Activated CD8-positive, alpha-beta memory T cell treated with anti-CD3 and anti-CD28 coated beads for 48 hours (primary cell): Measurements from ENCODE around the gene TAF7.
"Not testable (repeated sequence)": the region's sequence is repeated elsewhere in the genome, so short reads cannot be mapped to it uniquely, and the experiment has no call there.

Source experiments
- DNase-seq, 3 experiments: peaks; one replicate each; pipeline ENCODE4 v3.0.0-alpha.2; 2020; ENCODE audit warnings: low read depth in 2 of 3, low spot score in 2 of 3

TAF7 gene

GRCh38 chr5:141320225-141321169, at the start of gene TAF7:
Gene TAF7 (minus strand): TSS chr5:141320784. CDS start chr5:141320044, 740 bp downstream.
- peak; percentile 79 to 81 (median 80) for DNase-seq

- no peak for DNase-seq
These were observed 45.7 kb upstream of the TAF7 start for GRCh38 chr5:141366016-141366896.

DNA sequence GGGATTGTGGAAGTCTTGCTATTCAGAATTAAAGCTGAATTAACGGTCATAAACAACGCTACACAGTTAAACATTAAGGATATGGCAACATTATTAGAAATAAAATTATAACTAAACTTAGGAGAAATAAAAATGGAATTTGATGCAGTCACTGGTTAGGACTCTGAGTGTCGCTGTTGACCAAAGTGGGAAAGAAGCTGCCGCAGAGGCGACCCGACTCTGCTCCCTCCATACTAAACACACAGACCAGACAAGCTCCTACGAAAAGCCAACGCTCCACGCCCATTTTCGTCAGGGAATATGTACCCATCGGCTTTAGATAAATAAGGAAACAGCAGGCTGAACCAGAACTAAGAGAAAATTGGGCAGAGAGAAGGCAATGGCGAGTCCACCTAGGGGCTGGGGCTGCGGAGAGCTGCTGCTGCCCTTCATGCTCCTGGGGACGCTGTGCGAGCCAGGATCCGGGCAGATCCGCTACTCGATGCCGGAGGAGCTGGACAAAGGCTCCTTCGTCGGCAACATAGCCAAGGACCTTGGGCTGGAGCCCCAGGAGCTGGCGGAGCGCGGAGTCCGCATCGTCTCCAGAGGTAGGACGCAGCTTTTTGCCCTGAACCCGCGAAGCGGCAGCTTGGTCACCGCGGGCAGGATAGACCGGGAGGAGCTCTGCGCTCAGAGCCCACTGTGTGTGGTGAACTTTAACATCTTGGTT, 43.5 kb upstream of the TAF7 start, which contains the start of gene PCDHGA5:
PCDHGA5 (plus strand) TSS at position 211 of the 709 bp plus-strand sequence; CDS start at position 380, 169 bp downstream.
- DNase-seq, result no peak

DNA sequence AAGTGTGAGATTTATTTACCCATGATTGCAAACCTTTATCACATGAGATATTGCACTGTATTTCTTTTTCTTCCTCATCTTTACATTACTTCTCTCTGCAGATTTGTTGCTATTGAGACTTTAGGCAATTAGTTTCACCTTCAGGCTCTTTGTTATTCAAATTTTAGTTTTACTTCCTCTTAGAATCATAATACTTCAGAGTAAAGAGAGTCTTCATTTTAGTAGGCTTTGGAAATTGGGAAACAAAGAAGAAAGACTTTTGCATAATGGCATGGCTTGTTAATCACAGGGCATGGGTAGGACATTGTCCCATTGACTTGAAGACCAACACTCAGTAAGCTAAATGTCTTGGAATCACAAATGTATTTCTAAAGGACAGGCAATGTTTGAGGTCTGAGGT, 42.1 kb upstream of the TAF7 start:
- DNase-seq, result no peak

DNA sequence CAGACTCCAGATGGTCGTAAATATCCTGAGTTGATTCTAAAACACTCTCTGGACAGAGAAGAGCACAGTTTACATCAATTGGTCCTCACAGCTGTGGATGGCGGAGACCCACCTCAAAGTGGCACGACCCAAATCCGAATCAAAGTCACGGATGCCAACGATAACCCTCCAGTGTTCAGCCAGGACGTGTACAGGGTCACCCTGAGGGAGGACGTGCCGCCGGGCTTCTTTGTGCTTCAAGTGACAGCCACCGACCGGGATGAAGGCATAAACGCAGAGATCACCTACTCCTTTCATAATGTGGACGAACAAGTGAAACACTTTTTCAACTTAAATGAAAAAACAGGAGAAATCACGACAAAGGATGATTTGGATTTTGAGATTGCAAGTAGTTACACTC, 40.1 kb upstream of the TAF7 start:
- DNase-seq, result no peak

DNA sequence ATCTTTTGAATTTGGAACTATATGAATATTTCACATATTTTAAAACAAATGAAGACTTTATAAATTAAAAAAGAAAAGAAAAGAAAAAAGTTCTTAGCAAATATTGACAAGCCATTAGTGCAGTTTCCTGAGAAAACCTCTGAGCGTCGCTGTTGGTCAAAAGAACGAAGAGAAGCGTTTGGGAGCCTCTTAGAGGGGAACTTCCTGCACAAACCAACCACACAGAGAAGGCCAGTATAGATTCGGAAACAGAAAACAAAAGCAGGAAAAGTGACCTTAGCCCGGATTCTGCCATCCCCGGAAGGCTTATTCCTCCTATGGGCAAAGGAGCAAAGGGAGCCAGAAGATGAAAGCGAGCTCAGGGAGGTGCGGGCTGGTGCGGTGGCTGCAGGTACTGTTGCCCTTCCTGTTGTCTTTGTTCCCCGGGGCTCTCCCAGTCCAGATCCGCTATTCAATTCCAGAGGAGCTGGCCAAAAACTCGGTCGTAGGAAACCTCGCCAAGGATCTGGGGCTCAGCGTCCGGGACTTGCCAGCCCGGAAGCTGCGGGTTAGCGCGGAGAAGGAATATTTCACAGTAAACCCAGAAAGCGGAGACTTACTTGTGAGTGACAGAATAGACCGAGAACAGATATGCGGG, 39.3 kb upstream of the TAF7 start, which contains the start of gene PCDHGB2:
PCDHGB2 (plus strand) TSS at position 205 of the 637 bp plus-strand sequence; CDS start at position 347, 142 bp downstream.
- no peak for DNase-seq

- no peak for DNase-seq
These were observed 36.4 kb upstream of the TAF7 start for GRCh38 chr5:141356950-141357349.

GRCh38 chr5:141356133-141356532, 35.5 kb upstream of the TAF7 start:
- no peak for DNase-seq

DNA sequence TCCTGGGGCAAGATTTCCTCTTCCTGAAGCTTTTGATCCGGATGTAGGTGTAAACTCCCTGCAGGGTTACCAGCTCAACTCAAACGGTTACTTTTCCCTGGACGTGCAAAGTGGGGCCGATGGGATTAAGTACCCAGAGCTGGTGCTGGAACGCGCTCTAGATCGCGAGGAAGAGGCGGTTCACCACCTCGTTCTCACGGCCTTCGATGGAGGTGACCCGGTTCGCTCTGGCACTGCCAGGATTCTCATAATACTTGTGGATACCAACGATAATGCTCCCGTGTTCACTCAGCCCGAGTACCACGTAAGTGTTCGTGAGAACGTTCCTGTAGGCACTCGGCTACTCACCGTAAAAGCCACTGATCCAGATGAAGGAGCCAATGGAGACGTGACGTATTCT, 35.1 kb upstream of the TAF7 start:
- DNase-seq, result no peak

- DNase-seq, result no peak
These were observed 34.4 kb upstream of the TAF7 start, which contains the start of gene PCDHGA4 for GRCh38 chr5:141354900-141355469. Gene PCDHGA4 (plus strand): TSS chr5:141355021. CDS start chr5:141355108, 87 bp downstream.

DNA sequence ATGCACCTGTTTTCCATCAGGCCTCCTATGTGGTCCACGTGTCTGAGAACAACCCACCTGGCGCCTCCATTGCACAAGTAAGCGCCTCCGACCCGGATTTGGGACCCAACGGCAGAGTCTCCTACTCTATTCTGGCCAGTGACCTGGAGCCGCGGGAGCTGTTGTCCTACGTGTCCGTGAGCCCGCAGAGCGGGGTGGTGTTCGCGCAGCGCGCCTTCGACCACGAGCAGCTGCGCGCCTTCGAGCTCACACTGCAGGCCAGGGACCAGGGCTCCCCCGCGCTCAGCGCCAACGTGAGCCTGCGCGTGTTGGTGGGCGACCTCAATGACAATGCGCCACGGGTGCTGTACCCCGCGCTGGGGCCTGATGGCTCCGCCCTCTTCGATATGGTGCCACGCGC, 31.0 kb upstream of the TAF7 start:
- DNase-seq, result no peak

DNA sequence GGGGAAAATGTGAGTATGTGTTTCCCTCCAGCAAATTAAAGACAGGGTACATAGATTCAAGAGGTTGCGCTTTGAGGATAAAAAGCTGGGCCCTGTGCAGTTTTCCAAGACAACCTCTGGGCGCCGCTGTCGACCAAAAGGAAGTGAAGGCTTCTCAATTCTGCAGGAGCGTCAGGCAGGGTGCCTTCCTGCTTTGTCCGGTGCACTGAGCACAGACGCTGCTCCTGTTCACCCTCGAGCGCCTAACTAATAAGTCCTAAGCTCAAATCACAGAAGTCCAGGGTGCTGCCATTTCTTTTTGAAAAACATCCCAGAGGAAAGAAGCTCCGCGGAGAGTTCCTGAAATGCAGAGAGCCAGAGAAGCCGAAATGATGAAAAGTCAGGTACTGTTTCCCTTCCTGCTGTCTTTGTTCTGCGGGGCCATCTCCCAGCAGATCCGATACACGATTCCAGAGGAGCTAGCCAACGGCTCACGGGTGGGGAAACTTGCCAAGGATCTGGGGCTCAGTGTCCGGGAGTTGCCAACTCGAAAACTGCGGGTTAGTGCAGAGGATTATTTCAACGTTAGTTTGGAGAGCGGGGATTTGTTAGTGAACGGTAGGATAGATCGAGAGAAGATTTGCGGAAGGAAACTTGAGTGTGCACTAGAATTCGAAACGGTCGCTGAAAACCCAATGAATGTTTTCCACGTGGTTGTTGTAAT, 29.5 kb upstream of the TAF7 start, which contains the start of gene PCDHGB1:
PCDHGB1 (plus strand) TSS at position 183 of the 703 bp plus-strand sequence; CDS start at position 345, 162 bp downstream.
- DNase-seq, result no peak

DNA sequence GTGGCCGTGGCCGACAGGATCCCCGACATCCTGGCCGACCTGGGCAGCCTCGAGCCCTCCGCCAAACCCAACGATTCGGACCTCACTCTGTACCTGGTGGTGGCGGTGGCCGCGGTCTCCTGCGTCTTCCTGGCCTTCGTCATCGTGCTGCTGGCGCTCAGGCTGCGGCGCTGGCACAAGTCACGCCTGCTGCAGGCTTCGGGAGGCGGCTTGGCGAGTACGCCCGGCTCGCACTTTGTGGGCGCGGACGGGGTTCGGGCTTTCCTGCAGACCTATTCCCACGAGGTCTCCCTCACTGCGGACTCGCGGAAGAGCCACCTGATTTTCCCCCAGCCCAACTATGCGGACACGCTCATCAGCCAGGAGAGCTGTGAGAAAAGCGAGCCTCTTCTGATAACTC, 25.4 kb upstream of the TAF7 start:
- not testable (repeated sequence) for DNase-seq

DNA sequence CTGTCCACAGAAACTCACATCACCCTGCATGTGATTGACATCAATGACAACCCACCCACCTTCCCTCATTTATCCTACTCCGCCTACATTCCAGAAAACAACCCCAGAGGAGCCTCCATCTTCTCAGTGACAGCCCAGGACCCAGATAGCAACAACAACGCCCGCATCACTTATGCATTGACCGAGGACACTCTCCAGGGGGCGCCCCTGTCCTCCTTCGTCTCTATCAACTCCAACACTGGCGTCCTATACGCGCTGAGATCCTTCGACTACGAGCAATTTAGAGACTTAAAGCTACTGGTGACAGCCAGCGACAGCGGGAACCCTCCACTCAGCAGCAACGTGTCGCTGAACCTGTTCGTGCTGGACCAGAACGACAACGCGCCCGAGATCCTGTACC, 24.7 kb upstream of the TAF7 start:
- DNase-seq, result no peak

DNA sequence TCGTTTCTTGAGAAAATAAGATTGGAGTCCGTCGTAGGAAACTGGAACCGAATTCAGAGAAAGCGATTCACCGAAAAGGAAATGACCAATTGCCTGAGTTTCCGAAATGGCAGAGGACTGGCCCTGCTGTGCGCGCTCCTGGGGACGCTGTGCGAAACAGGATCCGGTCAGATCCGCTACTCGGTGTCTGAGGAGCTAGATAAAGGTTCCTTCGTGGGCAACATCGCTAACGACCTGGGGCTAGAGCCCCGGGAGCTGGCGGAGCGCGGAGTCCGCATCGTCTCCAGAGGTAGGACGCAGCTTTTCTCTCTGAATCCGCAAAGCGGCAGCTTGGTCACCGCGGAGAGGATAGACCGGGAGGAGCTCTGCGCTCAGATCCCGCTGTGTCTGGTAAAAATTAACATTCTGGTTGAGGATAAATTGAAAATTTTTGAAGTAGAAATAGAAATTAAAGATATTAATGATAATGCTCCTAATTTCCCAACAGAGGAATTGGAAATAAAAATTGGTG, 23.4 kb upstream of the TAF7 start:
- DNase-seq, result no peak

DNA sequence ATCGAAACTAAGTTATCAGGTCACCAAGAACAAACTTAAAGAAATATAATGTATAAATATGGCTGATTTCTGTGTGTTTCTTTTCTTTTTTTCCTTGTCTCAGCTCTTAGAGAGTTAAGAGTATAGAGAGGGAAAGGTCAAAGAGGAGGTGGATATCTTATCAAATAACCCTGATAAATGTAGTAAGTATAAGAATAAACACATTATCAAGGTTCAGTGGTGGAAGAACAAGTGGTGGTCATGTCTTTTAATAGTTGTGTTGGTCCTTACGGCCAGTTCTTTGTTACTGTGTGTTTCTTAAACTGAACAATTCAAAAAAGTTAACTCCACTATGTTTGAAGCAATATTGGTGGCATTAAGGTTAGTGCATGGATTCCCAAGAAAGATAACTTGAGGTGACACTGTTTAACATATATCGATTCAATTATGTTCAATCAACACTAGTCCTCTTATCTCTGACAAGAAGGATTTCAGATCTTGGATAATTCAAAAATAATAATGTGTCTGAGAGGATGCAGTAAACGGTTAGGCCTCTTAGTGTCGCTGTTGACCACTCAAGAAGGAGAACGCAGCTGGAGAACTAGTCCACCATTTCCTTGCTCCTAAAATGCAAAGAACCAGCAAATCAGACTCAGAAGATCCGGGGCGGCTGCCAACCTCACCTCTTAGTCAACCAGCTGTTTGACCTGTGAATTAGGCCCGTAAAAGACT, 22.8 kb upstream of the TAF7 start, which contains the start of gene PCDHGA3:
PCDHGA3 (plus strand) TSS at position 588 of the 711 bp plus-strand sequence. CDS start 205 bp downstream, outside the sequence.
- DNase-seq, result no peak

- no peak for DNase-seq
These were observed 22.2 kb upstream of the TAF7 start for GRCh38 chr5:141342773-141343172.

DNA sequence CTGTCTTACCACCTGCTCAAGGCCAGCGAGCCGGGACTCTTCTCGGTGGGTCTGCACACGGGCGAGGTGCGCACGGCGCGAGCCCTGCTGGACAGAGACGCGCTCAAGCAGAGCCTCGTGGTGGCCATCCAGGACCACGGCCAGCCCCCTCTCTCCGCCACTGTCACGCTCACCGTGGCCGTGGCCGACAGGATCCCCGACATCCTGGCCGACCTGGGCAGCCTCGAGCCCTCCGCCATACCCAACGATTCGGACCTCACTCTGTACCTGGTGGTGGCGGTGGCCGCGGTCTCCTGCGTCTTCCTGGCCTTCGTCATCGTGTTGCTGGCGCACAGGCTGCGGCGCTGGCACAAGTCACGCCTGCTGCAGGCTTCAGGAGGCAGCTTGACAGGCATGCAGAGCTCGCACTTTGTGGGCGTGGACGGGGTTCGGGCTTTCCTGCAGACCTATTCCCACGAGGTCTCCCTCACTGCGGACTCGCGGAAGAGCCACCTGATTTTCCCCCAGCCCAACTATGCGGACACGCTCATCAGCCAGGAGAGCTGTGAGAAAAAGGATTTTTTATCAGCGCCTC, 20.3 kb upstream of the TAF7 start:
- not testable (repeated sequence) for DNase-seq
